Measurements from ENCODE around the gene TBC1D22A.

DNA sequence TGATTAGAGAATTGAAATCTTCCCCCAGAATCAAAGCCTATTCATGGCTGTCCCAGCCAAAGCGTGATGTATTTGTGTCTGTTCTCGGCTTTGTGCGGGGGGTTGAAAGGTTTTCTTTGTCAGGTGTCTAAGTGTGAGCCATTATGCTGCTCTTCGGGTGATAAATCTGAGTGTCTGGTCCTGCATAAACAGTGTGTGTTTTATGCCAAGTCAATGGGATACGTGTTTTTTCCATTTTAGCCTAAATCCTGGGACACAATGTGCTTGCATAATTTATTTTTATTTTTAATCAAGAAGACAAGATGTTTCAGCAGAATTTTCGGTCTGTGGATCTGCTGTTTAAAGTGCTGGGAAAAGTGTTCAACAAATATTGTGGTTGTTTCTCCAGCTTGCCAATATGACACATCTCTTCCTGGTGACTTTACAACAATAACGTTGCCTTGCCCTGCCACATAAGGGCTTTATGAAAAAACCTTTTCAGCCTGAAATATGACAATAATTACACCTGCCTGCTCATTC is 267.8 kb downstream of the TBC1D22A start:
- TF ChIP-seq YY1 (IDR thresholded peaks at IDR 0.05) (no peak), EGR1 (IDR thresholded peaks at IDR 0.05; ENCODE audit: low read depth in 2 of 2) (no peak), SP1 (IDR thresholded peaks at IDR 0.05) (no peak), TAF1 (conservative IDR thresholded peaks at IDR 0.05) (no peak)
- TF ChIP-seq, protein P1, sequence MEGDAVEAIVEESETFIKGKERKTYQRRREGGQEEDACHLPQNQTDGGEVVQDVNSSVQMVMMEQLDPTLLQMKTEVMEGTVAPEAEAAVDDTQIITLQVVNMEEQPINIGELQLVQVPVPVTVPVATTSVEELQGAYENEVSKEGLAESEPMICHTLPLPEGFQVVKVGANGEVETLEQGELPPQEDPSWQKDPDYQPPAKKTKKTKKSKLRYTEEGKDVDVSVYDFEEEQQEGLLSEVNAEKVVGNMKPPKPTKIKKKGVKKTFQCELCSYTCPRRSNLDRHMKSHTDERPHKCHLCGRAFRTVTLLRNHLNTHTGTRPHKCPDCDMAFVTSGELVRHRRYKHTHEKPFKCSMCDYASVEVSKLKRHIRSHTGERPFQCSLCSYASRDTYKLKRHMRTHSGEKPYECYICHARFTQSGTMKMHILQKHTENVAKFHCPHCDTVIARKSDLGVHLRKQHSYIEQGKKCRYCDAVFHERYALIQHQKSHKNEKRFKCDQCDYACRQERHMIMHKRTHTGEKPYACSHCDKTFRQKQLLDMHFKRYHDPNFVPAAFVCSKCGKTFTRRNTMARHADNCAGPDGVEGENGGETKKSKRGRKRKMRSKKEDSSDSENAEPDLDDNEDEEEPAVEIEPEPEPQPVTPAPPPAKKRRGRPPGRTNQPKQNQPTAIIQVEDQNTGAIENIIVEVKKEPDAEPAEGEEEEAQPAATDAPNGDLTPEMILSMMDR (IDR thresholded peaks at IDR 0.05; ENCODE audit: low read depth, low read length, missing input control) = no peak
- TF ChIP-seq, protein P2, sequence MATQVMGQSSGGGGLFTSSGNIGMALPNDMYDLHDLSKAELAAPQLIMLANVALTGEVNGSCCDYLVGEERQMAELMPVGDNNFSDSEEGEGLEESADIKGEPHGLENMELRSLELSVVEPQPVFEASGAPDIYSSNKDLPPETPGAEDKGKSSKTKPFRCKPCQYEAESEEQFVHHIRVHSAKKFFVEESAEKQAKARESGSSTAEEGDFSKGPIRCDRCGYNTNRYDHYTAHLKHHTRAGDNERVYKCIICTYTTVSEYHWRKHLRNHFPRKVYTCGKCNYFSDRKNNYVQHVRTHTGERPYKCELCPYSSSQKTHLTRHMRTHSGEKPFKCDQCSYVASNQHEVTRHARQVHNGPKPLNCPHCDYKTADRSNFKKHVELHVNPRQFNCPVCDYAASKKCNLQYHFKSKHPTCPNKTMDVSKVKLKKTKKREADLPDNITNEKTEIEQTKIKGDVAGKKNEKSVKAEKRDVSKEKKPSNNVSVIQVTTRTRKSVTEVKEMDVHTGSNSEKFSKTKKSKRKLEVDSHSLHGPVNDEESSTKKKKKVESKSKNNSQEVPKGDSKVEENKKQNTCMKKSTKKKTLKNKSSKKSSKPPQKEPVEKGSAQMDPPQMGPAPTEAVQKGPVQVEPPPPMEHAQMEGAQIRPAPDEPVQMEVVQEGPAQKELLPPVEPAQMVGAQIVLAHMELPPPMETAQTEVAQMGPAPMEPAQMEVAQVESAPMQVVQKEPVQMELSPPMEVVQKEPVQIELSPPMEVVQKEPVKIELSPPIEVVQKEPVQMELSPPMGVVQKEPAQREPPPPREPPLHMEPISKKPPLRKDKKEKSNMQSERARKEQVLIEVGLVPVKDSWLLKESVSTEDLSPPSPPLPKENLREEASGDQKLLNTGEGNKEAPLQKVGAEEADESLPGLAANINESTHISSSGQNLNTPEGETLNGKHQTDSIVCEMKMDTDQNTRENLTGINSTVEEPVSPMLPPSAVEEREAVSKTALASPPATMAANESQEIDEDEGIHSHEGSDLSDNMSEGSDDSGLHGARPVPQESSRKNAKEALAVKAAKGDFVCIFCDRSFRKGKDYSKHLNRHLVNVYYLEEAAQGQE (IDR thresholded peaks at IDR 0.05) = no peak
- TF ChIP-seq, protein P3, sequence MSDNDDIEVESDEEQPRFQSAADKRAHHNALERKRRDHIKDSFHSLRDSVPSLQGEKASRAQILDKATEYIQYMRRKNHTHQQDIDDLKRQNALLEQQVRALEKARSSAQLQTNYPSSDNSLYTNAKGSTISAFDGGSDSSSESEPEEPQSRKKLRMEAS (IDR thresholded peaks at IDR 0.05) = no peak
